Stimulated activated CD4-positive, alpha-beta T cell treated with anti-CD3 and anti-CD28 coated beads, TNF-alpha, amount 100 ng/mL, for 4 hours (primary cell): ENCODE data around the gene SEZ6L.

ENCODE experiments used
- DNase-seq, 3 experiments: peaks; one replicate each; pipeline ENCODE4 v3.0.0-alpha.2; 2020; ENCODE audit warnings: low read depth in 3 of 3

Gene SEZ6L

DNA sequence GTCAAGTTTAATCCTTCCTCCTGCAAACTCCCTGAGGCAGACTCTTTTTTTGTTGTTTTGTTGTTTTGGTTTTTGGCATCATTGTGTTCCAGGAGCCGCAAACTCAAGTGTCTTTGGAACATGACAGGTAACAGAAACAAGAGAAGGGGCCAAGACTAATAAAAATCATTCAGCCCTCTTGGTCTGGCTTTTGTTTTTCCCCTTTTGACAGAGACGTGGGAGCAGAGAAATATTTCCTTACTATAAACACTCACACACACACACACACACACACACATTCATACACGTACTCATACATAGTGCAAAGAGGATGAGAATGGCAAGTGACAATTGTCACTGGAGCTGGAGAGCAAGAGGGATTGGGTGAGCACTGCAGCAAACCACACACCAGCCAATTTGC is 249.4 kb downstream of the SEZ6L start:
- no peak for DNase-seq

DNA sequence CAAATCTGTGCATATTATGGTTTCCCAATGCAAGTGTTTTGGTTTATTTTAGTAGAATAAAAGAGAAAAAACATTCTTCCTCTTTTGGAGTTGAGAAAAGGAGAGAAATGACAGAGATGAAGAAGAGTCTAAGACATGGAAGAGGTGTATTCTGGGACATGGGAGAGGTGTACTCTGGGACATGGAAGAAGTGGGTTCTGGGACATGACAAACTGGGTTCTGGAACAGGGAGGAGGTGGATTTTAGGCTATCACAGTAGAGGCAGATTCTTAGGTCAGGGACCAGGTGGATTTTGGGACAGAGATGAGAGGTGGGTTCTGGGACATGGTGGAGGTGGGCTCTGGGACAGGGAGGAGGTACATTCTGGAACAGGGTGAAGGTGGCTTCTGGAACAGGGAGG is 257.7 kb downstream of the SEZ6L start:
- DNase-seq, result no peak

DNA sequence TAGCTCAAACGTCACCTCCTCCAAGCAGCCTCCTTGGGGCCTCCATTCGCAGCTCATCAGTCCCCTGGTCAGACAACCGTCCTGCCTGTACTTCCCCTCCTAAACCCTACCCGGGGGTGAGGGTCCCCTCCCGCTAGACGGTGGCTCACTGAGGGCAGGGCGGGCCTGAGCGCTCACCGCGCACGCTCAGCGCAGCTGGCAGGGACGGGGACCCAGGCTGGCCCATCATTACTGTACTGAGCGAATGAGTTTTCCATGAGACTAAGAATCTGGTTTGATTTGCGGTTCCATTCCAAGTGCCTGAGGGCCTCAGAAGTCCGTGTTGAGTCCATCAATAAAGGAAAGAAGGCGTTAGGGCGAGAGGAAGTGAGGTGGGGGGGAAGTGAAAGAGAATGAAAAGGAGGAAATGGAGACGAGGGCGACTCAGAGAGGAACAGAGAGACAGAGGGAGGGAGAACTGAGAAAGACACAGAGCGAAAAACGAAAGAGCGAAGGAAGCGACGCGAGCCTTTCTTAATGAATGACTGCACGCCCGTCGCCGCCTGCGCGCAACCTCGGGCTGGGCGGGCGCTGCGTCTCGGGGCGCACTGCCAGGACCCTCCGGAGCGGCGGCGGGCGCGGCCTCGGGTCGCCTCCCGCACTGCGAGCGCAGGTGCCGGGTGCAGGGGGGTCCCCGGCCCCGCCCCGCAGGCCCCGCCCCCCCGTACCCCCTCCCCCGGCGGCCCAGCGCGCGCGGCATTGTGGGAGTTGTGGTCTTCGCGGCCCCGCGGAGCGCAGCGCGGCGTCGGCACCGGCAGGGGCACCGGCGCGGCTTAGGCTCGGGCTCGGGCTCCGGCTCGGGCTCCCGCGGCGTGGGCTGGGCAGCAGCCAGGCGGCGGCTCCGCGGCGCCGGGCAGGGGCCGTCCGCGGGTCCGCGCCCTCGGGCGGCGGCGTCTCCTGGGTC is 259.5 kb downstream of the SEZ6L start, which contains the start of gene ASPHD2:
Gene ASPHD2 (plus strand): TSS at position 746 of the 943 bp plus-strand sequence. CDS start 4,356 bp downstream, outside the sequence.
- DNase-seq, result peak; percentile 61 to 65 (median 65)

DNA sequence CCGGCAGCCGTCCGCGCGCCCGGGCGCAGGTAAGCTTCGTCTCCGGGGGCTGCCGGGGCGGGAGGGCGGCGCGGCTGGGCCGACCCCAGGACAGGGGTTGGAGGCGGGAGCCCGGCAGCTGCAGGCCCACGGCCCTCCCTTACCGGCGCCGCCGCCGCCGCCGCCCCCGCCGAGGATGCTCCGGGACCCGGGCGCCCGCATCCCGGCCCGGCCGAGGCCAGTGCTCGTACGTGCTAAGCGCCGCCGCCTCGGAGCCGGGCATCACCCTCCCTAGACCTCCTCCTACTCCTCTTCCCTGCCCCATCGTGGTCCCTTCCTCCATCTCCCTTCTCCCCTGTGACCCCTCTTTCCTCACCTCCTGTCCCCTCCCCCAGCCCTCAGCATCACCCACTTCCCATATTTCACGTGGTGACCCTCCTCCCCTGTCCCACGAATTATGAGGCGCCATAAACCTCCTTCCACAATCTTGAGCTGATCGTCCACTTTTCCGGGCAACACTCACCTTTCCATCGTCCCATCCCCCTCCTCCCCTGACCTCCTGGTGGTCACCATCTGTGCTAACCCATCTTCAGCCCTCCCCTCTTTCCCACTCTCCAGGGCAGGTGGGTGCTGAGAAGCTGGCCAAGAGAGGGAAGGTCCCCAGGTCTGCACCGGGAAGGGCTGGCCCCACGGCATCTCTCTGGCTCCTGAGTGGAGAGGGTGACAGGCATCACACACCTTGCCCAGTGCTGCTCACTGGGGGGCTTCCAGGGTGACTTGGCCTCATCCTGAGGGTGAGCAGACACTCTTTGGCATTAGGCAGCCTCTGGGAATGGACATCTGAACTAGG is 260.4 kb downstream of the SEZ6L start:
- DNase-seq, result peak in 1 of 3 experiments; percentile 12

DNA sequence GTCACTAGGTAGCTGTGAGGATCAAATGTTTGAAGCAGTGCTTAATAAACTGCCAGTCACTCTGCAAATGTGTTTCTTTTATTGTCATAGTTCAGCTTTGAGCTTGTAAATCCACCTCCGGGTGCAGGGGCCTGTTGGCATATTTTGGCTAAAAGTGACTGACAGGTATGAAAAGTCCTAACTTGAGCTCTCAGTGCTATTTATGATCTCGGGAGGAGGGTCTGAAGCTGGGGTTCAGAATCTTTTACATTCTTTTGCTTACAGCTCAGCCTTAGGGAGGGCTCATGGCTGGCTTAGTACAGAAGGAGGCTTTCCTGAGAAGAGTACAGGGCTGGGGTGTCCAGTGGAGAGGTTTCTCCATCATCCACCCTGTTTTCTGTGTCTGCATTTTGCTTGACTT is 261.3 kb downstream of the SEZ6L start:
- DNase-seq, result no peak

DNA sequence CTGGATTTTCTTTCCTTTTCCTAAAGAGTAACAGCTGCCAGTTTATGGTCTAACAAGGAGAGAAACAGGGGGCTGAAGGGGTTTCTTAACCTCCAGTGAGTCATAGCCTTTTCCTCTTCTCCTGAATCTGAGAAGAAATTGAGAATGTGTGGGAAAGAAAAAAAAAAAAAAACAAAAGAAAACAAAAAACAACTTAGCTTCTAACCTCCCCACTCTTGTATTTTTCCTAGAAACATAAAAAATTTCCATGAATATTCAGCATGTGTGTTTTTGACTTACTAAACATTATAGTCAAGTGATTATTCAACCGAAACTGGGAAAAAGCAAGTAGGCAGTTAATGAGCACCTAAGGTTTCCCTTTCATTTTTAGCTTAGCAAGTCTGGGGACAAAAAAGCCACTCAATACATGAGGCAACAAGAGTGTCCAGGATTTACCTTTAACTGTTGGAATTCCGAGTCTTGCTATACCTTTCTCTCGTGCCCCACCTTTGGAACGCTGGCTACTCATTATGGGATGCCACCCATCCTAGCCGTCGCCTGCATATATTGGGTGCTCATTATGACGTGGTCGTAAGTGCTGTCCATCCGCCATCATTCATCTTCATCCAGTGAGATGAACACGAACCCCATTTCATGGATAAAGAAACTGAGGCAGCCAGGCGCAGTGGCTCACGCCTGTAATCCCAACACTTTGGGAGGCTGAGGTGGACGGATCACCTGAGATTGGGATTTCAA is 262.2 kb downstream of the SEZ6L start:
- DNase-seq, result no peak

DNA sequence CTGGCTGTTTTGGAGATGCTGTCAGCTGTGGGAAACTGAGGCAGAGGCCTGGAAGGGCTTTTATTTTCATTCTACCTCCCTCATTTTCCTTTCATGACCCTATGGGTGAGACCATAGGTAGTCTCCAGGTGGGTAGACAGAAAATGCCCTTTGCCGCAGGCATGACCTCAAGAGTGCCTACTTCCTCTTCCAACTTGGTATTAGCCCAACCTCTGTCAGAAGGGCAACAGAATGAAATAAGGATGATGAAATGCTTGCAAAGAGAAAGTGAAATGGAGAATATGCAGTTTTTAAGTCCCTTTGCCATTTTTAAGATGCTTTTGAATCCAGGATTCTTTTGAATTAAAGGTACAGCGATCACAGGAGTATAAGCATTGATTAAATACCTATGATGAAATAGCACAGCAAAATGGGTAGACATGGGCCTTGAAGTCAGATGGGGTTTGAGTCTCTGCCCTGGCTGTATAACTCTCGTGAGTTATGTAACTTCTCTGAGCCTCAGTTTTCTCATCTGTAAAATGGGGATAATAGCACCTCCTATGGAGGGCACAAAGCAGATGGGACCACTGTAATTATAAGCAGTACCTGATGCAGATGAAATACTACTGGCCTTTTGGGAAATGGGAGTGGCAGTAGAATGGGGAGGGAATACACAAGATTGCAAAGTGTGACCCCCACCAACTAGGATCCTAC is 263.5 kb downstream of the SEZ6L start:
- no peak for DNase-seq
